CD1c-positive myeloid dendritic cell (primary cell): Measurements from ENCODE around the gene KRTAP4-2.
A peak's percentile ranks its signal among the peaks of the same experiment; 100 is the strongest.
"Not testable (repeated sequence)": the region's sequence is repeated elsewhere in the genome, so short reads cannot be mapped to it uniquely, and the experiment has no call there.

Experiments
- DNase-seq: peaks from one replicate; pipeline ENCODE4 v3.0.0-alpha.2; 2016; ENCODE audit errors: extremely low spot score

The KRTAP4-2 gene

GRCh38 chr17:41177727-41178271, at the start of gene KRTAP4-2:
Gene KRTAP4-2, minus strand, starts transcription at chr17:41178221. Its CDS starts 57 bp downstream, at chr17:41178164.
- no peak for DNase-seq

GRCh38 chr17:41226598-41227095, 48.6 kb upstream of the KRTAP4-2 start, which contains the start of gene KRTAP9-2:
Gene KRTAP9-2, plus strand, starts transcription at chr17:41226648. Its CDS starts 7 bp downstream, at chr17:41226655.
- not testable (repeated sequence) for DNase-seq

GRCh38 chr17:41226051-41226450, 48.0 kb upstream of the KRTAP4-2 start:
- DNase-seq: no peak

DNA sequence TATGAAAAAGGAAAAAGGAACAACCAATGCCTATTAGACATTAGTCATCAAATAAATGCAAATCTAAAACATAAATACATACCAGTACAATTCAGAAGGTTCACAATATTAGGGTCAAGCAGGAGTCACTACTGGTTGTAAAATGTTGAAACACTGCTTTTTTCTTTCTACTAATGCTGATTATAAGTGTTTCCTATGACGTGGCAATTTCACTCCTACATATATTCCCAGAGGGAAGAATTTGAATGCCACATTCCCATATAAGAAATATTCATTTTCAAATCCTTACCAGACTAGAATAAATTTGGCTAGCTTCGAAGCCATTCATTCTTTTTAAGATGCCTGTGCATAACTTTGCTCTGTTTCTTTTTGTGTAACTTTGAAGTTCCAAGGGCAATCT, 45.8 kb upstream of the KRTAP4-2 start:
- DNase-seq: no peak

- no peak for DNase-seq
Measured at GRCh38 chr17:41215681-41216080, 37.7 kb upstream of the KRTAP4-2 start.

GRCh38 chr17:41212524-41213169, 34.6 kb upstream of the KRTAP4-2 start:
- no peak for DNase-seq

DNA sequence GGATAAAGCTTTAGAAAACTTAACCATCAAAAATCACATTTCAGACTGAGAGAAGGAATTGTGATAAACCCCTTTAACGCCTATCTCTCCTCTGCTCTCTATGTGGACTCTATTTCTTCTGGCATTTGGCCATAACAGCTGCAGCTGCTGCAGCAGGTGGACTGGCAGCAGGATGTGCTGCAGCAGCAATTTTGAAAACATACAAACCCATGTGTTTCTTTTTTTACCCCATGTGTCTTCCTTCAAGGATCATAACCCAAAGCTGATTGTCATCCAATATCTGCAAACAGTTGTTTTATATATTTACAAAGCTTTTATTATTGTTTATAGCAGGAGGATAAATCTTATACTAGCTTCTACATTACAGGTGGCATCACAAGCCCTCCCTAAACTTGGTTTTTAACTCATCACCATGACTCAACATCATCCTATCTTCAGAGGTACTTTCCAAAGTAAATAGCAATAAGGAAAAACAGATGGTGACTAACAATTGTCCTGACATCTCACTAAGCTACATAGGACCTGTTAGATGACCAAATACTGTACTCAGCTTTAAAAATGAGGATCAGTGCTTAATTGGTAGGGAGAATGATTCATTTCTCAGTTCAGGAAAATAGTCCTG, 33.9 kb upstream of the KRTAP4-2 start:
- DNase-seq: no peak

DNA sequence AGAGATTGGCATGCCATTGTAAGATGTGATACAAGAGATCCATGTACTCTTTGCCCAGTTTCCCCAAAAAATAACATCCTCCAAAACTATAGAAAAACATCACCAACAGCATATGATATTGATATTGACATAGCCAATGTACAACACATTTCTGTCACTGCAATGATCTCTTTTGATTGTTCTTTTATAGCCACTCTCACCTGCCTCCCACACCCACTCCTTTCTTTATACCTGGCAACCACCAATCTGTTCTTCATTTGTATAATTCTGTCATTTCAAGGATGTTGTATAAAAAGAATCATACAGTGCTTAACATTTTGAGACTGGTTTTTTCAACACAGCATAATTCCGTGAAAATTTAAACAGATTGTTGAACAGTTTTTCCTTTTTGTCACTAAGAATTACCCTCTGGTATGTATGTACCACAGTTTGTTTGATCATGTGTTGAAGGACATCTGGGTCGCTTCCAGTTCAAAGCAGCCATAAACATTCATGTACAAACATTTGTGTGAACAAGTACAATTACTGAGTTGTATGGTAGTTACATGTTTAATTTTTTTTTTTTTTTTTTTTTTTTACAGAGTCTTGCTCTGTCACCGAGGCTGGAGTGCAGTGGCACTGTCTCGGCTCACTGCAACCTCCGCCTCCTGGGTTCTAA, 21.5 kb upstream of the KRTAP4-2 start:
- no peak for DNase-seq

- no peak for DNase-seq
Measured at GRCh38 chr17:41196068-41196467, 18.0 kb upstream of the KRTAP4-2 start.

- no peak for DNase-seq
Measured at GRCh38 chr17:41190328-41190727, 12.3 kb upstream of the KRTAP4-2 start.

- DNase-seq: not testable (repeated sequence)
Measured at GRCh38 chr17:41189837-41190318, 11.9 kb upstream of the KRTAP4-2 start, which contains the start of gene KRTAP9-1. Gene KRTAP9-1, plus strand, starts transcription at chr17:41189887. Its CDS starts 0 bp downstream, at chr17:41189887.

- no peak for DNase-seq
Measured at GRCh38 chr17:41186872-41187271, 8.9 kb upstream of the KRTAP4-2 start.

- DNase-seq: no peak
Measured at GRCh38 chr17:41185001-41185400, 7.0 kb upstream of the KRTAP4-2 start.

GRCh38 chr17:41184480-41184961, 6.5 kb upstream of the KRTAP4-2 start, which contains the start of gene KRTAP4-1:
Gene KRTAP4-1, minus strand, starts transcription at chr17:41184911. Its CDS starts 57 bp downstream, at chr17:41184854.
- DNase-seq: no peak

- DNase-seq: no peak
Measured at GRCh38 chr17:41178843-41179616, 1.0 kb upstream of the KRTAP4-2 start.

- DNase-seq: peak; percentile 59
Measured at GRCh38 chr17:41178341-41178740, 320 bp upstream of the KRTAP4-2 start.

DNA sequence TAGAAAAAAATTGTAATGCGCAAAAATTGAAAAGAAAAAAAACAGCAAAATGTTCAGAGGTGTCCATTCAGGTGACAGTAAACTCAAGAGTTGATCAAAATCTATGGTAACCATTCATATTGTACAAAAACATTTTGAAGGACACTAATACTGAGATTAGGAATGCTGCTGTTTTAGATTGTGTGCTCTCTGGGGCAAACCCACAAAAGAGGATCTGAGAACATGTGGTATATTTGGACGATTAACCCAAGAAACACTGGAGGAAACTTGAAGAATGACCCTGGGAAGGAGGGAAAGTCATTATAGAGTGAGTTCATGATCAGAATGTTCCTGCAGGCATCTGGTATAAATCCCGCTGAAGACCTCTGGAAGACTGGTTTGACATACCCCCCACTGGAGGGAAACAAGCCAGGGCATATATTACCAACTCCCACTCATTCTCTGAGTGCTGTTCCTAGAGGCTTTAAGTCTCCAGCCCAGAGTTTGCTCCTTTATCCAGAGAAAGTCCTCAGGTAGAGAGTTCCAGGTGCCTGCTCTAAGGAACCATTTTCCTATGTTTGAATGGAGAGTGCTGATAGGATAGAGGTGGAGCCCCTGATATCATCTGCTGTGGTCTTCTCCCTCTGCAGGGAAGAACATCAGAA, 1.2 kb downstream of the KRTAP4-2 start:
- peak; percentile 74 for DNase-seq

DNA sequence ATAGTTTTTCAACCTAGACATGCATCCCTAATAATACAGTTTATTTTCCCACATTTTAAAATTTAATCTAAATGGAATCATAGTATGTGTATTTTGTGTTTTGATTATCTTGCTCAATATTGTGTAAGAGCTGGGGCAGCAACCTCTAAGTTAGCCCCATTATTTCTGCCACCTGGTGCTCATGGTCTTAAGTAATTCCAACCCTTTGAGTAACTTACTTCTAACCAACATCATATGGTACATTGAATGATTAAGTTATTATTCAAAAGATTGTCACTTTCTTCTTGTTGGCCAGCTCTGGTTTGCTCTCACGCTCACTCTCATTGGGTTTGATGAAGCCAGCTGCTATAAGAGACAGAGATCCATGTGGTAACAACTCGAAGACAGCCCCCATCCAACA, 6.1 kb downstream of the KRTAP4-2 start:
- DNase-seq: no peak

DNA sequence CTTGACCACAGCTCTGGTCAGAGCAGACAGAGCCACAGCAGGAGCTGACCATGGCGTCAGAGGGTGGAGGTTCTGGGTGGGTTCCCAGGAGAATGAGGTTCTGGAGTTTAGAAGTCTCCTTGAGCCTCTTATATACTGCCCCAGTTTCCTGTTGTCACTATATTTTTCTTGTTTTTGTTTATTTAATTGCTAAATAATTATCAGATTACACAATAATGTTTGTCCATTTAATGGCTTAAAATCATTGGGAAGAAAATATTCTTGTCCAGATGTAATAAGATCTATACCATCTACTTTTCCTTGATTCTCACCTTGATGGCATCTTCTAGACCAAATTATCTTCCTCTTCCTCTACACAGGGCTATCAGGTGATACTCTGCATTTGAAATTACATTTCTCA, 9.9 kb downstream of the KRTAP4-2 start, which contains the start of gene KRTAP4-3:
TSS of gene KRTAP4-3 (minus strand) at position 101 of the 400 bp plus-strand sequence. CDS start at position 52, 49 bp downstream.
- DNase-seq: no peak

DNA sequence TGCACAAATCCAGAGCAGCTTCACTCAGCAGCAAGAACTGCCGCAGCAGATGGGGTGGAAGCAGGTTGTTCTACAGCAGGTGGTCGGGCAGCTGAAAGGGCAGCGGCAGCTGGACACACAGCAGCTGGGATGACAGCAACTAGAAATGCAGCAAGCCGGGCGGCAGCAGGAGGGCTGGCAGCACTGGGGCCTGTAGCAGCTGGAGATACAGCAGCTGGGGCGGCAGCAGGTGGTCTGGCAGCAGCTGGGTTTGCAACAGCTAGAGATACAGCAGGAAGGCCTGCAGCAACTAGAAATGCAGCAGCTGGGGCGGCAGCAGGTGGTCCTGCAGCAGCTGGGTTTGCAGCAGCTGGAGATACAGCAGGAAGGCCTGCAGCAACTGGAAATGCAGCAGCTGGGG, 10.5 kb downstream of the KRTAP4-2 start:
- DNase-seq: no peak
